Sigmoid colon (tissue), 7 donors: ENCODE data around the gene HSD17B12. TPM values are rescaled to one million over a fixed set of nuclear protein-coding genes. Genes with fewer than 3 reads are reported as not detected.

Experiments used
- DNase-seq: peaks from one replicate; pipeline ENCODE4 v3.0.0-alpha.2; 2019
- H3K27ac ChIP-seq, 4 donors: fragments of 200-600 bp; sonication (generic); one replicate each; pipeline ENCODE4 v1.5.1; 2016 to 2019; ENCODE audit warnings: mild to moderate bottlenecking in 1 of 4
- H3K27me3 ChIP-seq, 3 donors: fragments of 200-600 bp; sonication (generic); one replicate each; pipeline ENCODE4 v1.5.1; 2019; ENCODE audit warnings: mild to moderate bottlenecking in 1 of 3
- H3K36me3 ChIP-seq, 4 donors: fragments of 200-600 bp; sonication (generic); one replicate each; pipeline ENCODE4 v1.5.1; 2016 to 2019
- H3K4me1 ChIP-seq, 4 donors: fragments of 200-600 bp; sonication (generic); one replicate each; pipeline ENCODE4 v1.5.1; 2017 to 2019
- H3K4me3 ChIP-seq, 4 donors: fragments of 200-600 bp; sonication (generic); one replicate each; pipeline ENCODE4 v1.5.1; 2017 to 2019; ENCODE audit warnings: mild to moderate bottlenecking in 2 of 4, moderate library complexity in 1 of 4
- H3K9me3 ChIP-seq, 4 donors: fragments of 200-600 bp in 3 of 4; sonication (generic) in 3 of 4; one replicate each; pipeline versions ENCODE4 v1.5.1 to v1.6.1; 2013 to 2019
- CTCF ChIP-seq, 4 experiments: fragments of 450-650 bp in 3 of 4; fragments of 200-600 bp in 1 of 4; IDR thresholded peaks; one replicate each; pipeline ENCODE4 v1.5.1; 2016 to 2019; ENCODE audit warnings: antibody characterized with exemption in 4 of 4, mild to moderate bottlenecking in 3 of 4, moderate library complexity in 2 of 4
- EP300 ChIP-seq, 4 donors: sonication (generic); formaldehyde crosslinking; IDR thresholded peaks; one replicate each; pipeline ENCODE4 v1.6.1; 2017; ENCODE audit warnings: antibody characterized with exemption in 4 of 4
- POLR2A ChIP-seq, 2 donors: fragments of 450-650 bp; IDR thresholded peaks; one replicate each; pipeline ENCODE4 v1.6.1; 2016; ENCODE audit warnings: antibody characterized with exemption in 2 of 2, mild to moderate bottlenecking in 2 of 2, moderate library complexity in 2 of 2
- POLR2AphosphoS5 ChIP-seq, 4 donors: sonication (generic); formaldehyde crosslinking; IDR thresholded peaks; one replicate each; pipeline ENCODE4 v1.6.1; 2017; ENCODE audit warnings: antibody characterized with exemption in 4 of 4
- WGBS, 2 donors: extraction: QIAGEN DNeasy Blood & Tissue Kit; methylation state at CpG; one replicate each; pipeline ENCODE4 v1.1.7; 2013; 5-methylcytosine and 5-hydroxymethylcytosine counted together
- intact Hi-C: fragments of 100-400 bp; cut with DNase I; formaldehyde crosslinking; loops from one replicate; pipeline ENCODE4 v1.15.1; 2023
- polyA plus RNA-seq, 3 donors: library from polyadenylated mRNA; stranded (reverse); fragments of 200-250 nt; gene quantifications; one replicate each; pipeline ENCODE4 v1.2.3, GENCODE V29; 2013
- total RNA-seq, 4 donors: library from RNA; depleted of rRNA; stranded (reverse); fragments of >200 nt; gene quantifications; one replicate each; pipeline ENCODE4 v1.1.0, GENCODE V29; 2016
- donor health status: healthy with polysubstance abuse.
- donor health status: Bipolar disorder and iron deficiency.
- donor health status: healthy.

Gene HSD17B12
- total and polyA plus RNA-seq, 7 donors = 21.6 to 53.4 (median 34.9) TPM

- Histone ChIP-seq H3K9me3 (no peaks in the 10 kb centered on the region), H3K4me3 (no peak overlapping the region), H3K27ac (no peak overlapping the region), H3K4me1 (no peaks in the 10 kb centered on the region), H3K27me3 (no peaks in the 10 kb centered on the region), H3K36me3 (no peaks in the 10 kb centered on the region)
- DNase-seq = no peak
- 80 to 93% methylated on average over 2 of the region's 2 CpGs for WGBS, 2 donors
- TF ChIP-seq CTCF (IDR thresholded peaks at IDR 0.05) (no peak), EP300 (IDR thresholded peaks at IDR 0.05) (no peak), POLR2A (IDR thresholded peaks at IDR 0.05) (no peak), POLR2AphosphoS5 (IDR thresholded peaks at IDR 0.05) (no peak)
- intact Hi-C loops = no loop called here
Observed at GRCh38 chr11:43694477-43694876, 13.9 kb downstream of the HSD17B12 start.

GRCh38 chr11:43697679-43698078 is 17.1 kb downstream of the HSD17B12 start:
- H3K9me3 ChIP-seq = peaks cover 0 to 3% (median 0%) of the 10 kb centered on the region in 4 donors
- TF ChIP-seq EP300 (IDR thresholded peaks at IDR 0.05) (no peak), CTCF (IDR thresholded peaks at IDR 0.05) (no peak), POLR2A (IDR thresholded peaks at IDR 0.05) (no peak), POLR2AphosphoS5 (IDR thresholded peaks at IDR 0.05) (no peak)
- WGBS, 2 donors = 58 to 63% methylated on average over 1 of the region's 1 CpG

GRCh38 chr11:43699870-43700269 is 19.3 kb downstream of the HSD17B12 start:
- 100% methylated on average over 1 of the region's 1 CpG for WGBS, 2 donors
- no peak overlapping the region for H3K4me3 ChIP-seq
- intact Hi-C loops = no loop called here
- H3K27me3 ChIP-seq = no peaks in the 10 kb centered on the region
- H3K27ac ChIP-seq = no peak overlapping the region
- TF ChIP-seq POLR2A (IDR thresholded peaks at IDR 0.05) (no peak), POLR2AphosphoS5 (IDR thresholded peaks at IDR 0.05) (no peak), EP300 (IDR thresholded peaks at IDR 0.05) (no peak), CTCF (IDR thresholded peaks at IDR 0.05) (no peak)
- no peak for DNase-seq
- H3K9me3 ChIP-seq = peaks cover 0 to 3% (median 0%) of the 10 kb centered on the region in 4 donors
- H3K4me1 ChIP-seq = no peaks in the 10 kb centered on the region
- no peaks in the 10 kb centered on the region for H3K36me3 ChIP-seq

More at GRCh38 chr11:43697679-43698078, 17.1 kb downstream of the HSD17B12 start:
- H3K27me3 ChIP-seq = no peaks in the 10 kb centered on the region
- no peaks in the 10 kb centered on the region for H3K36me3 ChIP-seq
- no peak overlapping the region for H3K4me3 ChIP-seq
- intact Hi-C loops = no loop called here
- H3K4me1 ChIP-seq = no peaks in the 10 kb centered on the region
- no peak overlapping the region for H3K27ac ChIP-seq
- DNase-seq = no peak

GRCh38 chr11:43706631-43707030 is 26.1 kb downstream of the HSD17B12 start:
- H3K36me3 ChIP-seq = no peaks in the 10 kb centered on the region
- H3K4me3 ChIP-seq = no peak overlapping the region
- H3K4me1 ChIP-seq = no peaks in the 10 kb centered on the region
- WGBS, 2 donors = 95 to 97% methylated on average over 1 of the region's 1 CpG
- H3K27me3 ChIP-seq = no peaks in the 10 kb centered on the region
- no peak overlapping the region for H3K27ac ChIP-seq
- TF ChIP-seq CTCF (IDR thresholded peaks at IDR 0.05) (no peak), POLR2A (IDR thresholded peaks at IDR 0.05) (no peak), EP300 (IDR thresholded peaks at IDR 0.05) (no peak), POLR2AphosphoS5 (IDR thresholded peaks at IDR 0.05) (no peak)
- H3K9me3 ChIP-seq = peaks cover 0 to 2% (median 0%) of the 10 kb centered on the region in 4 donors
- intact Hi-C loops = no loop called here
- no peak for DNase-seq

- TF ChIP-seq POLR2AphosphoS5 (IDR thresholded peaks at IDR 0.05) (no peak), POLR2A (IDR thresholded peaks at IDR 0.05) (no peak), EP300 (IDR thresholded peaks at IDR 0.05) (no peak), CTCF (IDR thresholded peaks at IDR 0.05) (no peak)
- intact Hi-C loops = no loop called here
- Histone ChIP-seq H3K27ac (no peak overlapping the region), H3K9me3 (no peaks in the 10 kb centered on the region), H3K4me3 (no peak overlapping the region), H3K36me3 (no peaks in the 10 kb centered on the region), H3K27me3 (no peaks in the 10 kb centered on the region), H3K4me1 (no peaks in the 10 kb centered on the region)
- DNase-seq = no peak
- 81 to 87% methylated on average over 4 of the region's 4 CpGs for WGBS, 2 donors
Observed at GRCh38 chr11:43708776-43709175, 28.2 kb downstream of the HSD17B12 start.
